Tibial nerve (tissue), 4 donors: ENCODE measurements around the gene KAT7. TPM values are rescaled to one million over a fixed set of nuclear protein-coding genes. Genes with fewer than 3 reads are reported as not detected.

Source experiments
- DNase-seq, 2 donors: peaks; one replicate each; pipeline ENCODE4 v3.0.0-alpha.2; 2019; ENCODE audit warnings: low spot score in 2 of 2
- H3K27ac ChIP-seq, 4 donors: fragments of 200-600 bp; sonication (generic) in 3 of 4; one replicate each; pipeline ENCODE4 v1.5.1; 2017 to 2019; ENCODE audit warnings: mild to moderate bottlenecking in 1 of 4
- H3K27me3 ChIP-seq, 2 donors: fragments of 200-600 bp; sonication (generic) in 1 of 2; one replicate each; pipeline versions ENCODE4 v1.5.1 to v1.6.0; 2017 to 2019
- H3K36me3 ChIP-seq, 3 donors: fragments of 200-600 bp; sonication (generic); one replicate each; pipeline ENCODE4 v1.5.1; 2018 to 2019
- H3K4me1 ChIP-seq, 4 donors: fragments of 200-600 bp; sonication (generic) in 3 of 4; one replicate each; pipeline ENCODE4 v1.5.1; 2017 to 2019
- H3K4me3 ChIP-seq, 4 donors: fragments of 200-600 bp; sonication (generic) in 3 of 4; one replicate each; pipeline ENCODE4 v1.5.1; 2017 to 2019; ENCODE audit warnings: mild to moderate bottlenecking in 1 of 4, moderate library complexity in 1 of 4
- H3K9me3 ChIP-seq, 4 donors: fragments of 200-600 bp; sonication (generic) in 3 of 4; one replicate each; pipeline ENCODE4 v1.5.1; 2017 to 2019
- EP300 ChIP-seq, 2 donors: sonication (generic); formaldehyde crosslinking; IDR thresholded peaks; one replicate each; pipeline ENCODE4 v1.6.1; 2017; ENCODE audit warnings: antibody characterized with exemption in 2 of 2, mild to moderate bottlenecking in 1 of 2
- POLR2A ChIP-seq, 2 donors: fragments of 450-650 bp; IDR thresholded peaks; one replicate each; pipeline ENCODE4 v1.6.1; 2017; ENCODE audit warnings: antibody characterized with exemption in 2 of 2, mild to moderate bottlenecking in 2 of 2, moderate library complexity in 2 of 2
- WGBS, 2 donors: methylation state at CpG; one replicate each; pipeline ENCODE4 v1.1.5; 2018; 5-methylcytosine and 5-hydroxymethylcytosine counted together
- total RNA-seq, 4 donors: library from RNA; depleted of rRNA; stranded (reverse); fragments of >200 nt; gene quantifications; one replicate each; pipeline ENCODE4 v1.1.0, GENCODE V29; 2016
- TF ChIP-seq, protein P1 (sequence below), 5 experiments: fragments of 200-600 bp in 3 of 5; fragments of 450-650 bp in 2 of 5; sonication (generic) in 3 of 5; IDR thresholded peaks; one replicate each; pipeline ENCODE4 v1.5.1; 2016 to 2019; ENCODE audit warnings: antibody characterized with exemption in 5 of 5, mild to moderate bottlenecking in 3 of 5, moderate library complexity in 2 of 5

Gene KAT7
- total RNA-seq, 4 donors from 2014 or later: 31.6 to 45.6 (median 42.0) TPM

- Histone ChIP-seq H3K27ac (no peak overlapping the region), H3K4me1 (peaks cover 0 to 32% (median 3%) of the 10 kb centered on the region in 4 donors)
- TF ChIP-seq POLR2A (IDR thresholded peaks at IDR 0.05) (no peak), EP300 (IDR thresholded peaks at IDR 0.05) (no peak)
- TF ChIP-seq, protein P1, sequence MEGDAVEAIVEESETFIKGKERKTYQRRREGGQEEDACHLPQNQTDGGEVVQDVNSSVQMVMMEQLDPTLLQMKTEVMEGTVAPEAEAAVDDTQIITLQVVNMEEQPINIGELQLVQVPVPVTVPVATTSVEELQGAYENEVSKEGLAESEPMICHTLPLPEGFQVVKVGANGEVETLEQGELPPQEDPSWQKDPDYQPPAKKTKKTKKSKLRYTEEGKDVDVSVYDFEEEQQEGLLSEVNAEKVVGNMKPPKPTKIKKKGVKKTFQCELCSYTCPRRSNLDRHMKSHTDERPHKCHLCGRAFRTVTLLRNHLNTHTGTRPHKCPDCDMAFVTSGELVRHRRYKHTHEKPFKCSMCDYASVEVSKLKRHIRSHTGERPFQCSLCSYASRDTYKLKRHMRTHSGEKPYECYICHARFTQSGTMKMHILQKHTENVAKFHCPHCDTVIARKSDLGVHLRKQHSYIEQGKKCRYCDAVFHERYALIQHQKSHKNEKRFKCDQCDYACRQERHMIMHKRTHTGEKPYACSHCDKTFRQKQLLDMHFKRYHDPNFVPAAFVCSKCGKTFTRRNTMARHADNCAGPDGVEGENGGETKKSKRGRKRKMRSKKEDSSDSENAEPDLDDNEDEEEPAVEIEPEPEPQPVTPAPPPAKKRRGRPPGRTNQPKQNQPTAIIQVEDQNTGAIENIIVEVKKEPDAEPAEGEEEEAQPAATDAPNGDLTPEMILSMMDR (IDR thresholded peaks at IDR 0.05): no peak
These were observed 9.7 kb downstream of the KAT7 start for GRCh38 chr17:49798182-49798581.

GRCh38 chr17:49798738-49799137 is 10.3 kb downstream of the KAT7 start:
- no peak overlapping the region for H3K27ac ChIP-seq
- DNase-seq: no peak
- no peaks in the 10 kb centered on the region for H3K27me3 ChIP-seq
- WGBS, 2 donors: 79 to 90% methylated on average over 2 of the region's 2 CpGs
- H3K9me3 ChIP-seq: no peaks in the 10 kb centered on the region
- no peak overlapping the region for H3K4me3 ChIP-seq
- H3K4me1 ChIP-seq: peaks cover 0 to 28% (median 0%) of the 10 kb centered on the region in 4 donors
- TF ChIP-seq POLR2A (IDR thresholded peaks at IDR 0.05): no peak
- TF ChIP-seq, protein P1 (IDR thresholded peaks at IDR 0.05): no peak
- no peak for TF ChIP-seq EP300 (IDR thresholded peaks at IDR 0.05)
- H3K36me3 ChIP-seq: peaks cover 7 to 90% (median 9%) of the 10 kb centered on the region in 3 donors

More at GRCh38 chr17:49798182-49798581, 9.7 kb downstream of the KAT7 start:
- Histone ChIP-seq H3K36me3 (peaks cover 7 to 90% (median 14%) of the 10 kb centered on the region in 3 donors), H3K27me3 (no peaks in the 10 kb centered on the region), H3K4me3 (no peak overlapping the region), H3K9me3 (no peaks in the 10 kb centered on the region)
- 78 to 82% methylated on average over 8 of the region's 8 CpGs for WGBS, 2 donors
- DNase-seq: no peak

GRCh38 chr17:49809056-49809455 is 20.6 kb downstream of the KAT7 start:
- TF ChIP-seq EP300 (IDR thresholded peaks at IDR 0.05) (no peak), POLR2A (IDR thresholded peaks at IDR 0.05) (no peak)
- TF ChIP-seq, protein P1 (IDR thresholded peaks at IDR 0.05): no peak
- no peak overlapping the region for H3K27ac ChIP-seq
- peaks cover 0 to 72% (median 14%) of the 10 kb centered on the region in 3 donors for H3K36me3 ChIP-seq
- no peak overlapping the region for H3K4me3 ChIP-seq
- H3K27me3 ChIP-seq: no peaks in the 10 kb centered on the region
- H3K9me3 ChIP-seq: no peaks in the 10 kb centered on the region
- DNase-seq: no peak
- 72 to 75% methylated on average over 4 of the region's 4 CpGs for WGBS, 2 donors
- H3K4me1 ChIP-seq: peaks cover 0 to 19% (median 1%) of the 10 kb centered on the region in 4 donors

GRCh38 chr17:49814781-49815529 is 26.5 kb downstream of the KAT7 start:
- WGBS, 2 donors: 36 to 44% methylated on average over 4 of the region's 4 CpGs
- Histone ChIP-seq H3K27me3 (no peaks in the 10 kb centered on the region), H3K4me3 (no peak overlapping the region), H3K36me3 (peaks cover 0 to 62% (median 0%) of the 10 kb centered on the region in 3 donors), H3K9me3 (no peaks in the 10 kb centered on the region), H3K27ac (peak overlapping the region in 2 of 4 donors; percentile 61 to 78), H3K4me1 (peaks cover 0 to 46% (median 20%) of the 10 kb centered on the region in 4 donors)
- no peak for DNase-seq
- TF ChIP-seq EP300 (IDR thresholded peaks at IDR 0.05): no peak
- TF ChIP-seq, protein P1 (IDR thresholded peaks at IDR 0.05): no peak
- no peak for TF ChIP-seq POLR2A (IDR thresholded peaks at IDR 0.05)

- H3K36me3 ChIP-seq: peaks cover 0 to 53% (median 0%) of the 10 kb centered on the region in 3 donors
- no peaks in the 10 kb centered on the region for H3K27me3 ChIP-seq
- 33 to 41% methylated on average over 9 of the region's 9 CpGs for WGBS, 2 donors
- H3K4me1 ChIP-seq: peaks cover 0 to 46% (median 20%) of the 10 kb centered on the region in 4 donors
- peak overlapping the region in 2 of 4 donors; percentile 61 to 78 for H3K27ac ChIP-seq
- no peak for DNase-seq
- TF ChIP-seq, protein P1 (IDR thresholded peaks at IDR 0.05): no peak
- H3K9me3 ChIP-seq: no peaks in the 10 kb centered on the region
- no peak overlapping the region for H3K4me3 ChIP-seq
These were observed 27.3 kb downstream of the KAT7 start for GRCh38 chr17:49815761-49816281.
